ENCODE data around the gene SPAG16.

DNA sequence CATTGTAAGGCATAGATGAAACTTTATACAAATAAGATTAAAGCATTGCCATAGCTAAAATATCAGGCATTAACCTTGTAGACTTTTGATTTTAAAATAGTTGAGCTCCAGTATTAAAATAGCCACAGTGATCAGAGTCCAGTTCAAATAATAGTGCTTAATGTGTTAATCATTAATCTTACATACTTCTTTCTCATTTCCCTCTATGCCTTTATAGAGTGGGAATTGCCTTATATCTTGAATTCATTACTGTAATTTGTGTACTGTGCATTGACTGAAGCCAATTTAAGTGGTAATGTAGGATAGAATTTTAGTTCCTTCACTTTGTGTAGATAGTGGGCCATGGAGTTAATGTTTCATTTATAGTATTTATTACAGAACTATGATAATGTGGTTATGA, 577.4 kb downstream of the SPAG16 start:
- TF ChIP-seq, protein P1, sequence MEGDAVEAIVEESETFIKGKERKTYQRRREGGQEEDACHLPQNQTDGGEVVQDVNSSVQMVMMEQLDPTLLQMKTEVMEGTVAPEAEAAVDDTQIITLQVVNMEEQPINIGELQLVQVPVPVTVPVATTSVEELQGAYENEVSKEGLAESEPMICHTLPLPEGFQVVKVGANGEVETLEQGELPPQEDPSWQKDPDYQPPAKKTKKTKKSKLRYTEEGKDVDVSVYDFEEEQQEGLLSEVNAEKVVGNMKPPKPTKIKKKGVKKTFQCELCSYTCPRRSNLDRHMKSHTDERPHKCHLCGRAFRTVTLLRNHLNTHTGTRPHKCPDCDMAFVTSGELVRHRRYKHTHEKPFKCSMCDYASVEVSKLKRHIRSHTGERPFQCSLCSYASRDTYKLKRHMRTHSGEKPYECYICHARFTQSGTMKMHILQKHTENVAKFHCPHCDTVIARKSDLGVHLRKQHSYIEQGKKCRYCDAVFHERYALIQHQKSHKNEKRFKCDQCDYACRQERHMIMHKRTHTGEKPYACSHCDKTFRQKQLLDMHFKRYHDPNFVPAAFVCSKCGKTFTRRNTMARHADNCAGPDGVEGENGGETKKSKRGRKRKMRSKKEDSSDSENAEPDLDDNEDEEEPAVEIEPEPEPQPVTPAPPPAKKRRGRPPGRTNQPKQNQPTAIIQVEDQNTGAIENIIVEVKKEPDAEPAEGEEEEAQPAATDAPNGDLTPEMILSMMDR (IDR thresholded peaks at IDR 0.05), result no peak
- no peak for TF ChIP-seq POLR2A (IDR thresholded peaks at IDR 0.05)

Measured in heart left ventricle (tissue), 13 donors.